HepG2 (cell line): ENCODE results near the gene HEATR5B. TPM values are rescaled to one million over a fixed set of nuclear protein-coding genes. Genes with fewer than 3 reads are reported as not detected.
A peak's percentile ranks its signal among the peaks of the same experiment; 100 is the strongest.

Experiments
- ATAC-seq: fragments of 200-7000 bp; cut with Tn5 transposase; 3 replicates; pipeline ENCODE4 v1.9.1; 2020; ENCODE audit warnings: mild to moderate bottlenecking, moderate library complexity
- BruUV-seq: library from RNA; stranded (reverse); fragments of 400-500 nt; replicated peaks from 2 replicates; lab custom pipeline; 2021; lab: Mats Ljungman, UMichigan
- CTCF ChIA-PET: fragments of 300-600 bp; formaldehyde crosslinking; extraction: SDS; loops from one replicate; lab custom pipeline; 2021; ENCODE audit warnings: low total read pairs, inconsistent platforms, low intra/inter-chr PET ratio; lab: Yijun Ruan, JAX
- POLR2A ChIA-PET: fragments of 350-600 bp; sonication (Branson Sonifier 250); formaldehyde crosslinking; loops from one replicate; lab custom pipeline; 2020; ENCODE audit warnings: antibody characterized with exemption, inconsistent platforms; lab: Yijun Ruan, JAX
- DNase-seq: peaks from one replicate; pipeline ENCODE4 v3.0.0-alpha.2; 2015; ENCODE audit warnings: low spot score
- FAIRE-seq: peaks from 3 replicates; lab custom pipeline; 2011; peaks lifted over from hg19 to GRCh38; lab: Jason Lieb, UNC
- H2AFZ ChIP-seq: one replicate; pipeline ENCODE4 v1.6.1; 2011; ENCODE audit warnings: low read length, inconsistent platforms
- H3K27ac ChIP-seq: fragments of 300-600 bp; 3 replicates; pipeline ENCODE4 v1.8.0; 2011; ENCODE audit warnings: mixed run types, mild to moderate bottlenecking, mixed read lengths, low read length, inconsistent platforms; ENCODE audit not compliant: insufficient read depth; ENCODE audit errors: extremely low read length
- H3K27me3 ChIP-seq, 2 experiments: fragments of 200-600 bp in 1 of 2; 2 replicates in 1 of 2; 3 replicates in 1 of 2; pipeline versions ENCODE4 v1.6.0 to v1.8.0; 2011; ENCODE audit warnings: low read length in 2 of 2, mild to moderate bottlenecking in 2 of 2, moderate library complexity in 2 of 2, inconsistent platforms in 1 of 2; ENCODE audit not compliant: insufficient read depth in 2 of 2, control insufficient read depth in 1 of 2
- H3K36me3 ChIP-seq, 2 experiments: fragments of 200-600 bp in 1 of 2; replicated peaks in 1 of 2; 2 replicates in 1 of 2; 3 replicates in 1 of 2; pipeline versions ENCODE4 v1.5.1 to v1.8.0; 2011; ENCODE audit warnings: low read length in 2 of 2, inconsistent platforms in 1 of 2; ENCODE audit not compliant: insufficient read depth in 2 of 2, control insufficient read depth in 1 of 2
- H3K4me1 ChIP-seq: 2 replicates; pipeline ENCODE4 v1.5.1; 2012; ENCODE audit warnings: low read length, inconsistent platforms; ENCODE audit not compliant: insufficient read depth
- H3K4me2 ChIP-seq: 2 replicates; pipeline ENCODE4 v1.6.0; 2011; ENCODE audit warnings: low read depth, low read length, inconsistent platforms
- H3K4me3 ChIP-seq, 3 experiments: fragments of 200-600 bp in 1 of 3; sonication (generic), shearing (Covaris generic) in 1 of 3; replicated peaks in 1 of 3; 2 replicates each; pipeline ENCODE4 v1.5.1; 2011 to 2016; ENCODE audit warnings: low read length in 3 of 3, inconsistent platforms in 2 of 3, low read depth in 2 of 3, mild to moderate bottlenecking in 2 of 3, control low read depth in 1 of 3, mixed read lengths in 1 of 3; ENCODE audit not compliant: insufficient read depth in 1 of 3
- H3K79me2 ChIP-seq: one replicate; pipeline ENCODE4 v1.6.1; 2011; ENCODE audit warnings: low read length, inconsistent platforms; ENCODE audit not compliant: insufficient read depth
- H3K9ac ChIP-seq: 2 replicates; pipeline ENCODE4 v1.6.0; 2011; ENCODE audit warnings: mild to moderate bottlenecking, low read depth, low read length, inconsistent platforms; ENCODE audit not compliant: insufficient read depth
- H3K9me3 ChIP-seq: 2 replicates; pipeline ENCODE4 v1.5.1; 2012; ENCODE audit warnings: mild to moderate bottlenecking, low read length
- H4K20me1 ChIP-seq: 2 replicates; pipeline ENCODE4 v1.6.0; 2011; ENCODE audit warnings: inconsistent platforms, mild to moderate bottlenecking, low read length, moderate library complexity; ENCODE audit not compliant: insufficient read depth
- GATA4 ChIP-seq: sonication (generic); IDR thresholded peaks from 2 replicates; pipeline ENCODE4 v1.6.1; 2016; ENCODE audit warnings: antibody characterized with exemption, low read depth, borderline replicate concordance
- PHF8 ChIP-seq: sonication (generic); formaldehyde crosslinking; IDR thresholded peaks from 2 replicates; pipeline ENCODE4 v1.5.0; 2020; ENCODE audit warnings: missing genetic modification reagents
- RFX3 ChIP-seq: IDR thresholded peaks from 2 replicates; pipeline ENCODE4 v1.6.1; 2016; ENCODE audit warnings: missing biosample characterization, missing genetic modification reagents
- ZNF547 ChIP-seq: sonication (generic); formaldehyde crosslinking; IDR thresholded peaks from 2 replicates; pipeline ENCODE4 v1.5.1; 2020; ENCODE audit warnings: mild to moderate bottlenecking, missing genetic modification reagents
- ZNF703 ChIP-seq: sonication (generic); formaldehyde crosslinking; IDR thresholded peaks from 2 replicates; pipeline ENCODE4 v1.5.1; 2020; ENCODE audit warnings: missing genetic modification reagents, mild to moderate bottlenecking, moderate library complexity, borderline replicate concordance
- ZNF737 ChIP-seq: sonication (generic); formaldehyde crosslinking; IDR thresholded peaks from 2 replicates; pipeline ENCODE4 v1.5.0; 2020; ENCODE audit warnings: missing genetic modification reagents, mild to moderate bottlenecking, borderline replicate concordance
- WGBS: methylation state at CpG from one replicate; pipeline ENCODE4 v1.1.6; 2017; ENCODE audit warnings: low lambda C conversion rate; 5-methylcytosine and 5-hydroxymethylcytosine counted together
- in situ Hi-C: cut with HindIII; loops from 2 replicates; pipeline ENCODE4 v1.10.0; 2017; ENCODE audit warnings: low pct_unique_long_range_greater_than_20kb; ENCODE audit not compliant: extremely low pct_ligation_motif_present
- intact Hi-C: fragments of 100-400 bp; cut with micrococcal nuclease; formaldehyde crosslinking; loops from one replicate; pipeline ENCODE4 v1.10.0; 2022; ENCODE audit not compliant: unreplicated experiment
- polyA plus RNA-seq, 8 experiments: library from polyadenylated mRNA; depleted of rRNA in 3 of 8; stranded (reverse) in 7 of 8; unstranded in 1 of 8; fragments of >200 nt; fragmentation: Illumina TruSeq in 4 of 8; extraction: Trizol in 4 of 8; gene quantifications; 2 replicates each; pipeline versions ENCODE4 v1.2.1 to v1.2.3, GENCODE V29; 2011 to 2016; ENCODE audit warnings: low read depth in 4 of 8, missing spikeins in 1 of 8, mixed read lengths in 1 of 8; ENCODE audit not compliant: insufficient read depth in 1 of 8
- total RNA-seq, 5 experiments: library from RNA; depleted of rRNA; stranded (reverse); fragments of >200 nt; fragmentation: Illumina TruSeq; extraction: Trizol; gene quantifications; 2 replicates each; pipeline ENCODE4 v1.2.3, GENCODE V29; 2016; ENCODE audit warnings: low read depth in 1 of 5
- TF ChIP-seq, protein P1 (sequence below): sonication (generic); formaldehyde crosslinking; IDR thresholded peaks from 2 replicates; pipeline ENCODE4; 2020; ENCODE audit warnings: missing genetic modification reagents, mild to moderate bottlenecking, borderline replicate concordance
- TF ChIP-seq, protein P2 (sequence below): sonication (generic); formaldehyde crosslinking; IDR thresholded peaks from 2 replicates; pipeline ENCODE4 v1.5.0; 2020; ENCODE audit warnings: mild to moderate bottlenecking, missing genetic modification reagents, borderline replicate concordance
- TF ChIP-seq, protein P3 (sequence below): sonication (generic); formaldehyde crosslinking; IDR thresholded peaks from 2 replicates; pipeline ENCODE4 v1.4.0; 2020; ENCODE audit warnings: mild to moderate bottlenecking, missing genetic modification reagents
- TF ChIP-seq, protein P4 (sequence below): sonication (generic); formaldehyde crosslinking; IDR thresholded peaks from 2 replicates; pipeline ENCODE4 v1.4.0; 2020; ENCODE audit warnings: missing genetic modification reagents
- TF ChIP-seq, protein P5 (sequence below): sonication (generic); formaldehyde crosslinking; IDR thresholded peaks from 2 replicates; pipeline ENCODE4 v1.8.0; 2022; ENCODE audit warnings: mild to moderate bottlenecking, missing genetic modification reagents, borderline replicate concordance

Gene HEATR5B
- total and polyA plus RNA-seq, 2 of the 13 experiments (the other 11 are each of a cell fraction or from before 2014, with no cell fraction given) = 12.7 to 16.3 TPM

DNA sequence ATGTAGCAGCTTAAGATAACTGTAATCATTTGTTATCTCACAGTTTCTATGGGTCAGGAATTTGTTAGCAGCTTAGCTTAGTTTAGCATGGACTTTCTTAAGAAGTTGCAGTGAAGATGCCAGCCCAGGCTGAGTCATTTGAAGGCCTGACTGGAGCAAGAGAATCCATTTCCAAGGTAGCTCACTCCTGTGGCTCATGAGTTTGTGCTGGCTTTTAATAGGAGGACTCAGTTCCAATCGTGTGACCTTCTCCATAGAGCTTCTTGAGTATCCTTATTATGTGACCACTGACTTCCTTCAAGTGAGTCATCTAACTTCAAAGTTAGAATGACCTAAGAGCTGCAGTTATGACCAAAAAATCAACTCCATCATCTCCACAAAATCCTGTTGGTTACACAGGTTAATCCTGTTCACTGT, 1.6 kb upstream of the HEATR5B start:
- Histone ChIP-seq H3K4me2 (peak overlapping the region; percentile 95), H3K4me3 (no peak overlapping the region), H3K9ac (peak overlapping the region; percentile 81; the same call in 1 of the 2 replicates), H3K79me2 (peaks cover 12% of the 10 kb centered on the region), H4K20me1 (no peaks in the 10 kb centered on the region), H3K27me3 (no peaks in the 10 kb centered on the region; a peak in 1 of 5 replicates), H2AFZ (no peak overlapping the region), H3K27ac (no peak overlapping the region), H3K9me3 (no peaks in the 10 kb centered on the region), H3K36me3 (peaks cover 6 to 10% of the 10 kb centered on the region in 2 experiments), H3K4me1 (peaks cover 34% of the 10 kb centered on the region)
- 89% methylated on average over 1 of the region's 1 CpG for WGBS
- ATAC-seq (no peak), DNase-seq (no peak), FAIRE-seq (no peak)
- intact Hi-C loops (loop anchor here (10.0 kb wide), 1 partner anchor 149 kb away; the partner anchor contains the start of genes CEBPZ and NDUFAF7), in situ Hi-C loops (no loop called here)
- BruUV-seq = no TSS peak
- ChIA-PET CTCF (no interaction called here), POLR2A (no interaction called here)
- TF ChIP-seq, protein P1, sequence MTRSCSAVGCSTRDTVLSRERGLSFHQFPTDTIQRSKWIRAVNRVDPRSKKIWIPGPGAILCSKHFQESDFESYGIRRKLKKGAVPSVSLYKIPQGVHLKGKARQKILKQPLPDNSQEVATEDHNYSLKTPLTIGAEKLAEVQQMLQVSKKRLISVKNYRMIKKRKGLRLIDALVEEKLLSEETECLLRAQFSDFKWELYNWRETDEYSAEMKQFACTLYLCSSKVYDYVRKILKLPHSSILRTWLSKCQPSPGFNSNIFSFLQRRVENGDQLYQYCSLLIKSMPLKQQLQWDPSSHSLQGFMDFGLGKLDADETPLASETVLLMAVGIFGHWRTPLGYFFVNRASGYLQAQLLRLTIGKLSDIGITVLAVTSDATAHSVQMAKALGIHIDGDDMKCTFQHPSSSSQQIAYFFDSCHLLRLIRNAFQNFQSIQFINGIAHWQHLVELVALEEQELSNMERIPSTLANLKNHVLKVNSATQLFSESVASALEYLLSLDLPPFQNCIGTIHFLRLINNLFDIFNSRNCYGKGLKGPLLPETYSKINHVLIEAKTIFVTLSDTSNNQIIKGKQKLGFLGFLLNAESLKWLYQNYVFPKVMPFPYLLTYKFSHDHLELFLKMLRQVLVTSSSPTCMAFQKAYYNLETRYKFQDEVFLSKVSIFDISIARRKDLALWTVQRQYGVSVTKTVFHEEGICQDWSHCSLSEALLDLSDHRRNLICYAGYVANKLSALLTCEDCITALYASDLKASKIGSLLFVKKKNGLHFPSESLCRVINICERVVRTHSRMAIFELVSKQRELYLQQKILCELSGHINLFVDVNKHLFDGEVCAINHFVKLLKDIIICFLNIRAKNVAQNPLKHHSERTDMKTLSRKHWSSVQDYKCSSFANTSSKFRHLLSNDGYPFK (CRISPR knock-in tag) = no peak
- TF ChIP-seq, protein P2, sequence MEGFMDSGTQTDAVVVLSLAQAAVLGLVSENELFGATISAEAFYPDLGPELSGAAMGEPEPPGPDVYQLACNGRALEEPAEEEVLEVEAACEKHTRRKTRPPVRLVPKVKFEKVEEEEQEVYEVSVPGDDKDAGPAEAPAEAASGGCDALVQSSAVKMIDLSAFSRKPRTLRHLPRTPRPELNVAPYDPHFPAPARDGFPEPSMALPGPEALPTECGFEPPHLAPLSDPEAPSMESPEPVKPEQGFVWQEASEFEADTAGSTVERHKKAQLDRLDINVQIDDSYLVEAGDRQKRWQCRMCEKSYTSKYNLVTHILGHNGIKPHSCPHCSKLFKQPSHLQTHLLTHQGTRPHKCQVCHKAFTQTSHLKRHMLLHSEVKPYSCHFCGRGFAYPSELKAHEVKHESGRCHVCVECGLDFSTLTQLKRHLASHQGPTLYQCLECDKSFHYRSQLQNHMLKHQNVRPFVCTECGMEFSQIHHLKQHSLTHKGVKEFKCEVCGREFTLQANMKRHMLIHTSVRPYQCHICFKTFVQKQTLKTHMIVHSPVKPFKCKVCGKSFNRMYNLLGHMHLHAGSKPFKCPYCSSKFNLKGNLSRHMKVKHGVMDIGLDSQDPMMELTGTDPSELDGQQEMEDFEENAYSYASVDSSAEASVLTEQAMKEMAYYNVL = no peak
- TF ChIP-seq PHF8 (CRISPR knock-in tag) (no peak), RFX3 (no peak), ZNF703 (CRISPR knock-in tag) (no peak), GATA4 (no peak), ZNF547 (no peak), ZNF737 (no peak)
- TF ChIP-seq, protein P3, sequence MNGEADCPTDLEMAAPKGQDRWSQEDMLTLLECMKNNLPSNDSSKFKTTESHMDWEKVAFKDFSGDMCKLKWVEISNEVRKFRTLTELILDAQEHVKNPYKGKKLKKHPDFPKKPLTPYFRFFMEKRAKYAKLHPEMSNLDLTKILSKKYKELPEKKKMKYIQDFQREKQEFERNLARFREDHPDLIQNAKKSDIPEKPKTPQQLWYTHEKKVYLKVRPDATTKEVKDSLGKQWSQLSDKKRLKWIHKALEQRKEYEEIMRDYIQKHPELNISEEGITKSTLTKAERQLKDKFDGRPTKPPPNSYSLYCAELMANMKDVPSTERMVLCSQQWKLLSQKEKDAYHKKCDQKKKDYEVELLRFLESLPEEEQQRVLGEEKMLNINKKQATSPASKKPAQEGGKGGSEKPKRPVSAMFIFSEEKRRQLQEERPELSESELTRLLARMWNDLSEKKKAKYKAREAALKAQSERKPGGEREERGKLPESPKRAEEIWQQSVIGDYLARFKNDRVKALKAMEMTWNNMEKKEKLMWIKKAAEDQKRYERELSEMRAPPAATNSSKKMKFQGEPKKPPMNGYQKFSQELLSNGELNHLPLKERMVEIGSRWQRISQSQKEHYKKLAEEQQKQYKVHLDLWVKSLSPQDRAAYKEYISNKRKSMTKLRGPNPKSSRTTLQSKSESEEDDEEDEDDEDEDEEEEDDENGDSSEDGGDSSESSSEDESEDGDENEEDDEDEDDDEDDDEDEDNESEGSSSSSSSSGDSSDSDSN (CRISPR knock-in tag) = no peak
- TF ChIP-seq, protein P4, sequence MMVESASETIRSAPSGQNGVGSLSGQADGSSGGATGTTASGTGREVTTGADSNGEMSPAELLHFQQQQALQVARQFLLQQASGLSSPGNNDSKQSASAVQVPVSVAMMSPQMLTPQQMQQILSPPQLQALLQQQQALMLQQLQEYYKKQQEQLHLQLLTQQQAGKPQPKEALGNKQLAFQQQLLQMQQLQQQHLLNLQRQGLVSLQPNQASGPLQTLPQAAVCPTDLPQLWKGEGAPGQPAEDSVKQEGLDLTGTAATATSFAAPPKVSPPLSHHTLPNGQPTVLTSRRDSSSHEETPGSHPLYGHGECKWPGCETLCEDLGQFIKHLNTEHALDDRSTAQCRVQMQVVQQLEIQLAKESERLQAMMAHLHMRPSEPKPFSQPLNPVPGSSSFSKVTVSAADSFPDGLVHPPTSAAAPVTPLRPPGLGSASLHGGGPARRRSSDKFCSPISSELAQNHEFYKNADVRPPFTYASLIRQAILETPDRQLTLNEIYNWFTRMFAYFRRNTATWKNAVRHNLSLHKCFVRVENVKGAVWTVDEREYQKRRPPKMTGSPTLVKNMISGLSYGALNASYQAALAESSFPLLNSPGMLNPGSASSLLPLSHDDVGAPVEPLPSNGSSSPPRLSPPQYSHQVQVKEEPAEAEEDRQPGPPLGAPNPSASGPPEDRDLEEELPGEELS = no peak
- TF ChIP-seq, protein P5, sequence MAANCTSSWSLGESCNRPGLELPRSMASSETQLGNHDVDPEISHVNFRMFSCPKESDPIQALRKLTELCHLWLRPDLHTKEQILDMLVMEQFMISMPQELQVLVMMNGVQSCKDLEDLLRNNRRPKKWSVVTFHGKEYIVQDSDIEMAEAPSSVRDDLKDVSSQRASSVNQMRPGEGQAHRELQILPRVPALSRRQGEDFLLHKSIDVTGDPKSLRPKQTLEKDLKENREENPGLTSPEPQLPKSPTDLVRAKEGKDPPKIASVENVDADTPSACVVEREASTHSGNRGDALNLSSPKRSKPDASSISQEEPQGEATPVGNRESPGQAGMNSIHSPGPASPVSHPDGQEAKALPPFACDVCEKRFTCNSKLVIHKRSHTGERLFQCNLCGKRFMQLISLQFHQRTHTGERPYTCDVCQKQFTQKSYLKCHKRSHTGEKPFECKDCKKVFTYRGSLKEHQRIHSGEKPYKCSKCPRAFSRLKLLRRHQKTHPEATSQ (CRISPR knock-in tag) = no peak
